Activated CD4-positive, alpha-beta T cell treated with anti-CD3 and anti-CD28 coated beads for 36 hours (primary cell): ENCODE measurements around the gene EIF5AL1. TPM values are rescaled to one million over a fixed set of nuclear protein-coding genes. Genes with fewer than 3 reads are reported as not detected.
"Not testable (repeated sequence)": the region's sequence is repeated elsewhere in the genome, so short reads cannot be mapped to it uniquely, and the experiment has no call there.

Experiments
- ATAC-seq: fragments of 200-7000 bp; cut with Tn5 transposase; one replicate; pipeline ENCODE4 v1.10.0; 2021; ENCODE audit warnings: mild to moderate bottlenecking, moderate library complexity
- CTCF ChIA-PET: fragments of 350-600 bp; sonication (Branson Sonifier 250); formaldehyde crosslinking; loops from one replicate; lab custom pipeline; 2021; ENCODE audit warnings: antibody characterized with exemption; lab: Charles Lee
- POLR2A ChIA-PET: fragments of 350-600 bp; sonication (Branson Sonifier 250); formaldehyde crosslinking; loops from one replicate; lab custom pipeline; 2021; ENCODE audit warnings: antibody characterized with exemption, inconsistent platforms; lab: Charles Lee
- DNase-seq: peaks from one replicate; pipeline ENCODE4 v3.0.0-alpha.2; 2020
- H3K27ac Mint-ChIP-seq: one replicate; pipeline ENCODE4 v1.8.0; 2021; ENCODE audit warnings: mixed read lengths
- H3K27me3 Mint-ChIP-seq: one replicate; pipeline ENCODE4 v1.8.0; 2021; ENCODE audit warnings: mixed read lengths
- H3K36me3 Mint-ChIP-seq: one replicate; pipeline ENCODE4 v1.8.0; 2021; ENCODE audit warnings: low read depth, mixed read lengths
- H3K4me1 Mint-ChIP-seq: one replicate; pipeline ENCODE4 v1.8.0; 2021; ENCODE audit warnings: mixed read lengths
- H3K4me3 Mint-ChIP-seq: one replicate; pipeline ENCODE4 v1.8.0; 2021; ENCODE audit warnings: mild to moderate bottlenecking, moderate library complexity, mixed read lengths
- H3K9me3 Mint-ChIP-seq: one replicate; pipeline ENCODE4 v1.8.0; 2021; ENCODE audit warnings: low read depth, mixed read lengths
- intact Hi-C, 2 experiments: fragments of 100-400 bp; cut with DNase I in 1 of 2; cut with micrococcal nuclease in 1 of 2; formaldehyde crosslinking; loops; one replicate each; pipeline versions ENCODE4 v1.14.2 to v1.15.1; 2022 to 2024; cut with DNase I, micrococcal nuclease
- total RNA-seq, 2 experiments: library from RNA; stranded (reverse); gene quantifications; one replicate each; pipeline ENCODE4 v1.2.3, GENCODE V29; 2021

EIF5AL1 gene
- total RNA-seq, 2 experiments from 2014 or later = 0.18 to 0.46 TPM

DNA sequence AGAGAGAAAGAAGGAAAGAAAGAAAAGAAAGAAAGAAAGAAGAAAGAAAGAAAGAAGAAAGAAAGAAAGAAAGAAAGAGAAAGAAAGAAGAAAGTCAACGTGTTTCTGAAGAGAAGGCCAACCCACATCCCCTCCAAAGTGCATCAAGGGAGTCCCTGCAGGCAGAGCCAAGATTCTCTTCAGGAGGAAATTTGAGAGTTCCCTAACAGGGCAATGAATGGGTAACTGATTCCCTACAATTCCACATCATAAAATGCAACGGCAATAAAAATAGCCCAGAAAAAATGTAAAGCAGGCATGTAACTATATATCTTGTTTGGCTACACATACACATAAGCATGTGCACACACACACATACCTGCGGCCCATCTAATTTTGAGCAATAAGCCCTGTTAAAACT lies 32.1 kb downstream of the EIF5AL1 start:
- CTCF ChIA-PET, ATAC-seq: not testable (repeated sequence)

GRCh38 chr10:79544926-79545659 lies 32.8 kb downstream of the EIF5AL1 start:
- H3K27ac Mint-ChIP-seq, H3K4me3 Mint-ChIP-seq, intact Hi-C loops, DNase-seq, H3K27me3 Mint-ChIP-seq, POLR2A ChIA-PET, H3K9me3 Mint-ChIP-seq, H3K36me3 Mint-ChIP-seq, CTCF ChIA-PET, H3K4me1 Mint-ChIP-seq, ATAC-seq: not testable (repeated sequence)

More for the DNA sequence above, 32.1 kb downstream of the EIF5AL1 start:
- H3K4me1 Mint-ChIP-seq, H3K27ac Mint-ChIP-seq, intact Hi-C loops, H3K4me3 Mint-ChIP-seq, H3K36me3 Mint-ChIP-seq, DNase-seq, POLR2A ChIA-PET, H3K27me3 Mint-ChIP-seq, H3K9me3 Mint-ChIP-seq: not testable (repeated sequence)

DNA sequence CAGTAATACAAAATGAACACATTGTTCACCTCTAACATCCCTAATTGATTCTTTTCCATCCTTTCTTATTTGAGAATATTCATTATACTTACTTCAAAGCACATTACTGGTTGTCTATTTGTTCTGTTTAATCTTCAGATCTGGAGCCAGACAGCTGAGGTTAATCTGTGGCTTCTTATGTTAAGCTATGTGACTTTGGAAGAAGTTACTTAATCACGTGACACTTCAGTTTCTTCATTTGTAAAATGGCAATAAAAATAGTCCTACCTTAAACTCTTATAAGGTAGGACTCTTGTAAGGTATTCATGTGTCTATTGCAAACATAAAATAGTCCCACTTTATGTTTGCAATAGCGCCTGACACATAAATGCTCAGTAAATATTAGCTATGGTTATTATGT lies 34.8 kb downstream of the EIF5AL1 start:
- H3K36me3 Mint-ChIP-seq, ATAC-seq, H3K9me3 Mint-ChIP-seq, H3K4me1 Mint-ChIP-seq, H3K4me3 Mint-ChIP-seq, DNase-seq, intact Hi-C loops, POLR2A ChIA-PET, H3K27ac Mint-ChIP-seq, H3K27me3 Mint-ChIP-seq: not testable (repeated sequence)
- CTCF ChIA-PET = interaction anchor here (1.1 to 1.2 kb wide), 2 partner anchors 9 to 308 kb away, joined by 3 read pairs; no protein-coding TSS in a partner anchor

DNA sequence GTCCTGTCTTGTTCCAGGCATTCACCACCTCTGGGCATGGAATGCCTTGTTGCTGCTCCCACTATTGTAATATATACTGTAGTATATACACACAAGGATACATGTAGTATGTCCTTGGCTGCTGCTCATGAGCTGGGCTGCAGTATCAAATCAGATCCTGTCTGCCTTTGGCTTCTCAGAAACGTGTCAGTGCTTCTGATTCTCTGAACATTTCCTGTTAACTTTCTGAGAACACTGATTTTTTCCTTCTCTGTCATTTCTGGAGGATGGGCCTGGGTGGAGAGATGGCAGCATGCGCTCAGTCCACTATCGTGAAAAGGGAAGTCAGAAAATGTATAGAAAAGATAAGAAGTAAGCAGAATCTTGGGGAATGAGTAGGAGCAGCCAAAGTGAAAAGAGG lies 35.6 kb downstream of the EIF5AL1 start:
- H3K27me3 Mint-ChIP-seq = no peaks in the 10 kb centered on the region

DNA sequence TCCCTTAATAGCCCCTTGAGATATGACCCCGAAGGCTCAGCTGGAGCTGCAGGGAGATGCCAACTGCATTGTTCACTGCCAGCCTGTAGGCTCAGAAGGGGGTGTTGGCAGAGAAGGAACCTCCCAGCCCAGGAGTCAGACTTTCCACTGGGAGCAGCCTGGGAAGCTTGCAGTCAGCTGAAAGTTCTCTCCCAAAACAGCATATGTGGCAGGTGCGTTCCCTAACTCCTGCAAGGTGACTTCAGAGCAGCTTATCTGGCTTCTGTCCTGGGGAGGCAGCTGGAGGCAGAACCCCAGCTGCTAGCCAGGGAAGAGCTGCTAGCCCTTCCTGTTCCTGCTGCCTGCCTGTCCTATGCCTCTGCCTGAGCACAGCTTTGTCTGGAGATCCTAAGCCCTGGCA lies 39.8 kb downstream of the EIF5AL1 start:
- intact Hi-C loops = no loop called here
- Mint-ChIP-seq H3K27ac (no peak overlapping the region), H3K4me1 (peaks cover 8% of the 10 kb centered on the region), H3K36me3 (no peaks in the 10 kb centered on the region), H3K9me3 (no peaks in the 10 kb centered on the region), H3K4me3 (no peak overlapping the region), H3K27me3 (no peaks in the 10 kb centered on the region)
- DNase-seq (no peak), ATAC-seq (no peak)
- CTCF ChIA-PET = interaction anchor here (1.8 to 1.9 kb wide), 2 partner anchors 11 to 15 kb away, joined by 4 to 7 read pairs; no protein-coding TSS in a partner anchor
- POLR2A ChIA-PET = no interaction called here

More for the DNA sequence above, 35.6 kb downstream of the EIF5AL1 start:
- ChIA-PET CTCF (interaction anchor here (1.2 kb wide), 1 partner anchor 10 kb away, joined by 3 read pairs; no protein-coding TSS in a partner anchor), POLR2A (no interaction called here)
- Mint-ChIP-seq H3K9me3 (no peaks in the 10 kb centered on the region), H3K27ac (peak overlapping the region; percentile 0), H3K36me3 (no peaks in the 10 kb centered on the region), H3K4me1 (peaks cover 8% of the 10 kb centered on the region), H3K4me3 (no peak overlapping the region)
- DNase-seq (peak; percentile 12), ATAC-seq (peak; percentile 78)
- intact Hi-C loops = no loop called here

DNA sequence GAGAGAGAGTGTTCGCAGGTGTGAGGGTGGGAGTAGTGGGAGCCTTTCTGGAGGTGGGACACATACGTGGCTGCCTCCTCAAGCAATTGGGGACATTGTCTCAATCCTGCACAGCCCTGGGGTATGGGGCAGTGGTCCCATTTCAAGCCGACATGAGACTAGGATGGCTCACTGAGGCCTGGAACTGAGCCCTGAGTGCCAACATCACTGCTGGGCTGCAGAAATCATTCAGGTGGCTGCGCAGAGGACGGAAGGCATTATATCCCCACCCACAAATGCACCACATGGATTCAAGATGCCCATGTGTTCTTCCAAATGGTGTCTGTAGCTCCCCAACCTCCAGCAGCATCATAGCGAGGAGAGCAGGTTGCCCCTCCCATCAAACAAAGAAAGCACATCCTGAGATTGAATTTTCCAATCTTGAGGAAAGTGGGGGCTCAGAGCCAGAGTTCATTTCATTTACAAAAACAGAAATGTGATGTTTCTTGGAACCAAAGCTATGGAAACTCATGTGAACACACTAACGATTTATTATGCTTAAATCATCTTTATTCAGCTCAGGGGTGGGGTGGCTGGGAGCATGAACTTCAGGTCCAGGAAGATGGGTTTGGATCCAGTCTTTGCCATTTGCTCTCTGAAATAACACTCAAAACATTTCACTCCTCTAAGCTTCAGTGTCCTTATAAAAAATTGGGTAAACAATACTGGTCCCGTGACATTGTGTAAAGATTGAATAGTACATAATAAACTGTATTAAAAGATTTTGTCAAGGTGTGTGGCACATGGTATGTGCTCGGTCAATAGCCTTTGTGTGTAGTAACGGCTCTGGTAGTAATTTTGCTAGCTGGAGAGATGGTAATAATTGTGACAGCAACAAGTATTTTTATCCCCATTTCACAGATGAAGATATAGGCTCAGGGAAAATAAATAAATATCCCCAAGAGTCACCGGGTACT lies 43.3 kb downstream of the EIF5AL1 start:
- ChIA-PET CTCF (interaction anchor here (1.1 kb wide), 1 partner anchor 181 kb away, joined by 4 read pairs; no protein-coding TSS in a partner anchor), POLR2A (no interaction called here)
- no peaks in the 10 kb centered on the region for H3K4me1 Mint-ChIP-seq
- H3K27ac Mint-ChIP-seq = no peak overlapping the region
- ATAC-seq (no peak), DNase-seq (no peak)
- H3K4me3 Mint-ChIP-seq = no peak overlapping the region
- intact Hi-C loops = no loop called here
- peaks cover 5% of the 10 kb centered on the region for H3K27me3 Mint-ChIP-seq
- H3K36me3 Mint-ChIP-seq = no peaks in the 10 kb centered on the region
- H3K9me3 Mint-ChIP-seq = no peaks in the 10 kb centered on the region

- H3K4me1 Mint-ChIP-seq, intact Hi-C loops, ATAC-seq, CTCF ChIA-PET, H3K9me3 Mint-ChIP-seq, H3K4me3 Mint-ChIP-seq, H3K36me3 Mint-ChIP-seq, DNase-seq, POLR2A ChIA-PET, H3K27ac Mint-ChIP-seq, H3K27me3 Mint-ChIP-seq: not testable (repeated sequence)
These were observed 44.6 kb downstream of the EIF5AL1 start for GRCh38 chr10:79556961-79557360.

DNA sequence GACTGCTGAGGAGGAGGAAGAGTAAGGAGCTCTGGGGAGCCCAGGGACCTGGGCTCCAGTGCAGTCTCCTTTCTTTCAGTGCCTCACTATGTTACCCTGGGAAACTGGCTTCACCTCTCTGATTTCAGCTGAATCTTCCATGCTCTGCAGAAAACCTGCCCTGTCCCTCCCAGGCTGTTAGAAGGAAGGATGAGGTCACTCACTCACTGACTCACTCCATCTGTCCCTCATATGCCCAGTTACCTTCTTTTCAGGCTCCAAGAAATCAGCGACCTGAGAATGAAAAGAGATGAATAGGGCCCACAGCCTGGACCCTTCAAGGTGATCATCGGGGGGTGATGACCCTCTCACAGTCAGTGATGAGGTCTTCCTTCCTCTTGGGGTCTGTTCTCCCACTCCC lies 47.4 kb downstream of the EIF5AL1 start:
- POLR2A ChIA-PET = no interaction called here
- H3K36me3 Mint-ChIP-seq = no peaks in the 10 kb centered on the region
- intact Hi-C loops = loop anchor here in 1 of 2 experiments (5.0 kb wide), 1 partner anchor 488 kb away; no protein-coding TSS in a partner anchor

GRCh38 chr10:79560160-79560709 lies 47.9 kb downstream of the EIF5AL1 start, which contains the start of gene SFTPA2:
SFTPA2 (minus strand) TSS chr10:79560407; CDS start chr10:79559483, 924 bp downstream.
- CTCF ChIA-PET = interaction anchor here (0.6 to 1.5 kb wide), 2 partner anchors 22 to 186 kb away, joined by 3 read pairs; no protein-coding TSS in a partner anchor
- no peaks in the 10 kb centered on the region for H3K36me3 Mint-ChIP-seq

More for the DNA sequence above, 47.4 kb downstream of the EIF5AL1 start:
- no peak overlapping the region for H3K4me3 Mint-ChIP-seq
- no peaks in the 10 kb centered on the region for H3K9me3 Mint-ChIP-seq
- no peak overlapping the region for H3K27ac Mint-ChIP-seq
- CTCF ChIA-PET = interaction anchor here (1.5 kb wide), 1 partner anchor 185 kb away, joined by 3 read pairs; no protein-coding TSS in a partner anchor
- no peak for DNase-seq
- ATAC-seq = no peak
- no peaks in the 10 kb centered on the region for H3K4me1 Mint-ChIP-seq
- H3K27me3 Mint-ChIP-seq = peaks cover 21% of the 10 kb centered on the region

GRCh38 chr10:79561257-79561656 lies 48.9 kb downstream of the EIF5AL1 start:
- H3K27me3 Mint-ChIP-seq = peaks cover 25% of the 10 kb centered on the region
- CTCF ChIA-PET = interaction anchor here (0.6 to 1.5 kb wide), 2 partner anchors 48 to 187 kb away, joined by 3 read pairs; no protein-coding TSS in a partner anchor
- no peaks in the 10 kb centered on the region for H3K4me1 Mint-ChIP-seq
- intact Hi-C loops = loop anchor here in 1 of 2 experiments (5.0 kb wide), 1 partner anchor 486 kb away; no protein-coding TSS in a partner anchor
- no peak overlapping the region for H3K27ac Mint-ChIP-seq
- H3K9me3 Mint-ChIP-seq = no peaks in the 10 kb centered on the region
- no peaks in the 10 kb centered on the region for H3K36me3 Mint-ChIP-seq
- ATAC-seq (no peak), DNase-seq (no peak)
- no peak overlapping the region for H3K4me3 Mint-ChIP-seq
- POLR2A ChIA-PET = no interaction called here

More at GRCh38 chr10:79560160-79560709, 47.9 kb downstream of the EIF5AL1 start, which contains the start of gene SFTPA2:
- POLR2A ChIA-PET = no interaction called here
- Mint-ChIP-seq H3K27ac (no peak within 1 kb of the TSS), H3K27me3 (peaks cover 21% of the 10 kb centered on the region), H3K9me3 (no peaks in the 10 kb centered on the region), H3K4me3 (no peak within 1 kb of the TSS), H3K4me1 (no peaks in the 10 kb centered on the region)
- DNase-seq = no peak
- no peak for ATAC-seq
- intact Hi-C loops = loop anchor here in 1 of 2 experiments (5.0 kb wide), 1 partner anchor 487 kb away; no protein-coding TSS in a partner anchor
